Panc1 (cell line): ENCODE measurements around the gene CHMP1A. TPM values are rescaled to one million over a fixed set of nuclear protein-coding genes. Genes with fewer than 3 reads are reported as not detected.

Experiments
- ATAC-seq: fragments of 200-7000 bp; cut with Tn5 transposase; 2 replicates; pipeline ENCODE4 v1.9.1; 2020; ENCODE audit warnings: mild to moderate bottlenecking, moderate library complexity
- BruUV-seq: library from RNA; stranded (reverse); fragments of 400-500 nt; replicated peaks from 2 replicates; lab custom pipeline; 2021; lab: Mats Ljungman, UMichigan
- CTCF ChIA-PET: fragments of 300-600 bp; sonication (Branson Sonifier 250); formaldehyde crosslinking; loops from one replicate; lab custom pipeline; 2022; ENCODE audit warnings: antibody characterized with exemption; lab: Charles Lee
- POLR2A ChIA-PET: fragments of 300-600 bp; sonication (Branson Sonifier 250); formaldehyde crosslinking; loops from one replicate; lab custom pipeline; 2022; ENCODE audit warnings: antibody characterized with exemption; lab: Charles Lee
- DNase-seq: peaks from one replicate; pipeline ENCODE4 v3.0.0-alpha.2; 2010; ENCODE audit warnings: low read depth, low spot score
- H3K27ac ChIP-seq: 2 replicates; pipeline ENCODE4 v1.5.1; 2011; ENCODE audit warnings: mild to moderate bottlenecking, low read length, inconsistent platforms
- H3K27me3 ChIP-seq: fragments of 200-500 bp; sonication (Bioruptor generic); 2 replicates; pipeline ENCODE4 v1.6.0; 2014; ENCODE audit warnings: low read length, inconsistent platforms; ENCODE audit not compliant: control insufficient read depth, insufficient read depth
- H3K36me3 ChIP-seq: fragments of 200-500 bp; sonication (Bioruptor generic); 2 replicates; pipeline ENCODE4 v1.5.1; 2014; ENCODE audit warnings: inconsistent platforms, mild to moderate bottlenecking, low read length, moderate library complexity; ENCODE audit not compliant: control insufficient read depth, insufficient read depth
- H3K4me1 ChIP-seq: 2 replicates; pipeline ENCODE4 v1.5.1; 2011; ENCODE audit warnings: inconsistent platforms, mild to moderate bottlenecking, low read length, moderate library complexity; ENCODE audit not compliant: control insufficient read depth, insufficient read depth
- H3K4me3 ChIP-seq, 2 experiments: 2 replicates each; pipeline ENCODE4 v1.5.1; 2011 to 2012; ENCODE audit warnings: low read depth in 2 of 2, low read length in 2 of 2, mild to moderate bottlenecking in 2 of 2, inconsistent platforms in 1 of 2, moderate library complexity in 1 of 2
- H3K9me3 ChIP-seq: fragments of 200-500 bp; sonication (Bioruptor generic); 2 replicates; pipeline ENCODE4 v1.5.1; 2014; ENCODE audit warnings: low read depth, mild to moderate bottlenecking, inconsistent platforms, low read length, moderate library complexity; ENCODE audit not compliant: control insufficient read depth, insufficient read depth
- POLR2AphosphoS5 ChIP-seq: IDR thresholded peaks from 2 replicates; pipeline ENCODE4 v1.6.1; 2012; ENCODE audit warnings: mild to moderate bottlenecking, low read depth, low read length, moderate library complexity
- SIN3A ChIP-seq: IDR thresholded peaks from 2 replicates; pipeline ENCODE4 v1.6.1; 2012; ENCODE audit warnings: low read depth, mild to moderate bottlenecking, low read length, moderate library complexity, borderline replicate concordance; ENCODE audit not compliant: insufficient read depth
- TCF7L2 ChIP-seq: IDR thresholded peaks from 2 replicates; pipeline ENCODE4 v1.6.1; 2011; ENCODE audit warnings: mild to moderate bottlenecking, low read depth, low read length, inconsistent platforms
- in situ Hi-C: cut with HindIII; loops from 2 replicates; pipeline ENCODE4 v1.10.0; 2016; ENCODE audit warnings: low sequenced_read_pairs, low pct_unique_long_range_greater_than_20kb
- intact Hi-C: fragments of 100-400 bp; cut with micrococcal nuclease; formaldehyde crosslinking; loops from one replicate; pipeline ENCODE4 v1.10.0; 2022; ENCODE audit not compliant: unreplicated experiment
- total RNA-seq: library from RNA; stranded (reverse); gene quantifications from one replicate; pipeline ENCODE4 v1.2.1, GENCODE V29; 2021; ENCODE audit not compliant: unreplicated experiment
- TF ChIP-seq, protein P1 (sequence below), 2 experiments: IDR thresholded peaks; 2 replicates each; pipeline ENCODE4 v1.6.1; 2011 to 2012; ENCODE audit warnings: low read depth in 2 of 2, control low read depth in 1 of 2, low read length in 1 of 2, mild to moderate bottlenecking in 1 of 2, moderate library complexity in 1 of 2; ENCODE audit not compliant: insufficient read depth in 1 of 2
- TF ChIP-seq, protein P2 (sequence below): fragments of 450-650 bp; IDR thresholded peaks from 2 replicates; pipeline ENCODE4 v1.5.1; 2017; ENCODE audit warnings: mild to moderate bottlenecking

CHMP1A gene
- total RNA-seq, 1 experiment from 2014 or later, result 98.0 TPM

DNA sequence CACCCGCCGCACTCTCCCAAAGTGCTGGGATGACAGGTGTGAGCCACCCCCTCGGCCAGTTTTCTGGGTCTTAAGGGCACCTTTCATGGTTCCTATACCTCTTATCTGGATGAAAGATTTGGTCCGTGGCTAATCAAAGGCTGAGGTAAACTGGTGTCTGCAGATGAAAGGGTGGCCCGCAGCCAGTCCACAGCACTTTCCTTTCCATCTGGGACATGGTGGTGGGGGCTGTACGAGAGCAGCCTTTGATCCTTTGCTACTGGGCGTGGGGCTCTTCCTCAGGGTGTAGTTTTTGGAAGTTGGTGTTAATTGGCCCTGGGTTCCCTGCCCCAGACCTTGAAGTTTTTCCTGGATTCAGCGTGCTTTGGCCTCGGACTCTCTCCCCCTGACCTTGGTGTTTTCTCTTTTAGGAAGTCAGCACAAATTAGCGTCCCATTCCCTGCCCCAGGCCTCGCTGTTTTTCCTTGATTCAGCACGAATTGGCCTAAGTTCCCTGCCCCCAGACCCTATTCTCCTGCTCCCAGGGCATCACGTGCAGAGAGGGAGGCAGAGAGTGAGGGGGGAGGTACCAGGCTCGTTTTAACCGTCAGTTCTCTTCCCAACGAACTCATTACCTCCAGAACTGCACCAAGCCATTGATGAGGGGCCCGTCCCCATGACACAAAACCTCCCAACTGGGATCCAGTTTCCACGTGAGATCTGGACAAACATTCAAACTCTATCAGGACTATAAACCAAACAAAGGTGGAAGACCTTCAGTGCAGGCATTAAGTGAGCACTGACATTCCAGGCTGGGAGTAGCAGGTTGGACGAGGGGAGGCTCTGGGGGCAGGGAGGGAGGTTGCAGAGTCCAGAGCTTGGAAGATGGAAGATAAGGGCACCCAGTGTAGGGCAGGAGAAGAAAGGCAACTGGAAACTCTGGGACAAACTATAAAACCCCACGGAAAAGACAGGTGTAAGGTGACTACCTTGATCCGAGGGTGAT is 32.4 kb downstream of the CHMP1A start:
- H3K4me3 ChIP-seq, result no peak overlapping the region
- ATAC-seq, result no peak
- intact Hi-C loops (no loop called here), in situ Hi-C loops (no loop called here)
- TF ChIP-seq SIN3A (no peak), TCF7L2 (no peak), POLR2AphosphoS5 (no peak)
- TF ChIP-seq, protein P1, sequence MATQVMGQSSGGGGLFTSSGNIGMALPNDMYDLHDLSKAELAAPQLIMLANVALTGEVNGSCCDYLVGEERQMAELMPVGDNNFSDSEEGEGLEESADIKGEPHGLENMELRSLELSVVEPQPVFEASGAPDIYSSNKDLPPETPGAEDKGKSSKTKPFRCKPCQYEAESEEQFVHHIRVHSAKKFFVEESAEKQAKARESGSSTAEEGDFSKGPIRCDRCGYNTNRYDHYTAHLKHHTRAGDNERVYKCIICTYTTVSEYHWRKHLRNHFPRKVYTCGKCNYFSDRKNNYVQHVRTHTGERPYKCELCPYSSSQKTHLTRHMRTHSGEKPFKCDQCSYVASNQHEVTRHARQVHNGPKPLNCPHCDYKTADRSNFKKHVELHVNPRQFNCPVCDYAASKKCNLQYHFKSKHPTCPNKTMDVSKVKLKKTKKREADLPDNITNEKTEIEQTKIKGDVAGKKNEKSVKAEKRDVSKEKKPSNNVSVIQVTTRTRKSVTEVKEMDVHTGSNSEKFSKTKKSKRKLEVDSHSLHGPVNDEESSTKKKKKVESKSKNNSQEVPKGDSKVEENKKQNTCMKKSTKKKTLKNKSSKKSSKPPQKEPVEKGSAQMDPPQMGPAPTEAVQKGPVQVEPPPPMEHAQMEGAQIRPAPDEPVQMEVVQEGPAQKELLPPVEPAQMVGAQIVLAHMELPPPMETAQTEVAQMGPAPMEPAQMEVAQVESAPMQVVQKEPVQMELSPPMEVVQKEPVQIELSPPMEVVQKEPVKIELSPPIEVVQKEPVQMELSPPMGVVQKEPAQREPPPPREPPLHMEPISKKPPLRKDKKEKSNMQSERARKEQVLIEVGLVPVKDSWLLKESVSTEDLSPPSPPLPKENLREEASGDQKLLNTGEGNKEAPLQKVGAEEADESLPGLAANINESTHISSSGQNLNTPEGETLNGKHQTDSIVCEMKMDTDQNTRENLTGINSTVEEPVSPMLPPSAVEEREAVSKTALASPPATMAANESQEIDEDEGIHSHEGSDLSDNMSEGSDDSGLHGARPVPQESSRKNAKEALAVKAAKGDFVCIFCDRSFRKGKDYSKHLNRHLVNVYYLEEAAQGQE (IDR thresholded peaks at IDR 0.05; ENCODE audit: insufficient read depth in 1 of 2, low read depth in 2 of 2, low read length in 1 of 2), result no peak
- TF ChIP-seq, protein P2, sequence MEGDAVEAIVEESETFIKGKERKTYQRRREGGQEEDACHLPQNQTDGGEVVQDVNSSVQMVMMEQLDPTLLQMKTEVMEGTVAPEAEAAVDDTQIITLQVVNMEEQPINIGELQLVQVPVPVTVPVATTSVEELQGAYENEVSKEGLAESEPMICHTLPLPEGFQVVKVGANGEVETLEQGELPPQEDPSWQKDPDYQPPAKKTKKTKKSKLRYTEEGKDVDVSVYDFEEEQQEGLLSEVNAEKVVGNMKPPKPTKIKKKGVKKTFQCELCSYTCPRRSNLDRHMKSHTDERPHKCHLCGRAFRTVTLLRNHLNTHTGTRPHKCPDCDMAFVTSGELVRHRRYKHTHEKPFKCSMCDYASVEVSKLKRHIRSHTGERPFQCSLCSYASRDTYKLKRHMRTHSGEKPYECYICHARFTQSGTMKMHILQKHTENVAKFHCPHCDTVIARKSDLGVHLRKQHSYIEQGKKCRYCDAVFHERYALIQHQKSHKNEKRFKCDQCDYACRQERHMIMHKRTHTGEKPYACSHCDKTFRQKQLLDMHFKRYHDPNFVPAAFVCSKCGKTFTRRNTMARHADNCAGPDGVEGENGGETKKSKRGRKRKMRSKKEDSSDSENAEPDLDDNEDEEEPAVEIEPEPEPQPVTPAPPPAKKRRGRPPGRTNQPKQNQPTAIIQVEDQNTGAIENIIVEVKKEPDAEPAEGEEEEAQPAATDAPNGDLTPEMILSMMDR, result no peak
- no TSS peak for BruUV-seq
- H3K36me3 ChIP-seq, result no peaks in the 10 kb centered on the region
- no peak for DNase-seq
- no peaks in the 10 kb centered on the region for H3K27me3 ChIP-seq
- CTCF ChIA-PET, result no interaction called here
- no peak overlapping the region for H3K27ac ChIP-seq
- peaks cover 2% of the 10 kb centered on the region; the same call in 1 of the 2 replicates for H3K4me1 ChIP-seq
- H3K9me3 ChIP-seq, result no peaks in the 10 kb centered on the region
- POLR2A ChIA-PET, result no interaction called here

DNA sequence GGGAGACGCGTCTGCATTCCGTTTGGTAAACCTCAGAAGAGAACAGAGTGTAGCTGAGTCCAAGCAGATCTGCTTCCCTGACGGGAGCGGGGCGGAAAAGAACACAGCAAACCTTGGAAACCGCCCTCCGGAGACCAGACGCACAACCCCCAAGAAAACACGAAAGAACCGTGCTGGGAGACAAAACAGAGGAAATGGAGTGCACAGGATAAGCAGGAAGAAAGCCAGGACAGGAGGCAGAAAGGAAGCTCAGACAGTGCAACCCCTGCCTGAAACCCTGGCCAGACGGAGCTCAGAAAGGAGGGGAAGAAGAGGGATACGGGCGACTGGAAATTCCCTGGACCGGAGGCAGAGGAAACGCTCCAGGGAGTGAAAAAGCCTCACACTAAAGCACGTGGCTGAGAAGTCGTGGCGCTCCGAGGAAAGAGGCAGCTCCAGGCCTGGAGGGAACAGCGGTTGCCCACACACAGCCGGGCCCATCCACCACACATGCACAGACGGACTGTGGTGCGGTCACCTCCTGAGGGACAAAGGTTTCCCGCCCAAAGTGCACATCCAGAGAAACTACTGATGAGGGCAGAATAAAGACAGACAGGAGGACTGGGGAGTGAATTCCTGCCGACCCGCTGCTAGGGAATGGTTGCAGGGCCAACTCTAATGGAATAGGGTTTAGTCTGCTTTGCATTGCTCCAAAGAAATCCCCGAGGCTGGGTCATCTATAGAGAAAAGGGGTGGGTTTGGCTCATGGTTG is 33.8 kb downstream of the CHMP1A start:
- TF ChIP-seq, protein P1 (IDR thresholded peaks at IDR 0.05; ENCODE audit: insufficient read depth in 1 of 2, low read depth in 2 of 2, low read length in 1 of 2), result no peak
- TF ChIP-seq, protein P2, result no peak
- TF ChIP-seq POLR2AphosphoS5, result no peak
- no peak for TF ChIP-seq SIN3A
- no peak for TF ChIP-seq TCF7L2
- ATAC-seq (peak; percentile 61), DNase-seq (no peak)
- Histone ChIP-seq H3K9me3 (no peaks in the 10 kb centered on the region), H3K4me3 (no peak overlapping the region), H3K36me3 (no peaks in the 10 kb centered on the region), H3K27me3 (no peaks in the 10 kb centered on the region), H3K27ac (no peak overlapping the region), H3K4me1 (peaks cover 2% of the 10 kb centered on the region; the same call in 1 of the 2 replicates)
- intact Hi-C loops, result no loop called here
- no TSS peak for BruUV-seq
- ChIA-PET POLR2A (no interaction called here), CTCF (interaction anchor here (1.2 kb wide), 1 partner anchor 9 kb away, joined by 3 read pairs; no protein-coding TSS in a partner anchor)
- in situ Hi-C loops, result no loop called here
